B cell (primary cell): ENCODE results near the gene TSPY9.
"Not testable (repeated sequence)": the region's sequence is repeated elsewhere in the genome, so short reads cannot be mapped to it uniquely, and the experiment has no call there.

ENCODE experiments used
- EZH2 ChIP-seq: IDR thresholded peaks from 2 replicates; pipeline ENCODE4 v1.6.1; 2012; ENCODE audit warnings: borderline replicate concordance, low read depth, mild to moderate bottlenecking, moderate library complexity, low read length; ENCODE audit not compliant: insufficient read depth, poor library complexity, severe bottlenecking
- TF ChIP-seq, protein P1 (sequence below): fragments of 200-600 bp; IDR thresholded peaks from one replicate; pipeline ENCODE4 v1.8.0; 2022; ENCODE audit warnings: antibody characterized with exemption, mild to moderate bottlenecking

- TF ChIP-seq EZH2 = not testable (repeated sequence)
- TF ChIP-seq, protein P1, sequence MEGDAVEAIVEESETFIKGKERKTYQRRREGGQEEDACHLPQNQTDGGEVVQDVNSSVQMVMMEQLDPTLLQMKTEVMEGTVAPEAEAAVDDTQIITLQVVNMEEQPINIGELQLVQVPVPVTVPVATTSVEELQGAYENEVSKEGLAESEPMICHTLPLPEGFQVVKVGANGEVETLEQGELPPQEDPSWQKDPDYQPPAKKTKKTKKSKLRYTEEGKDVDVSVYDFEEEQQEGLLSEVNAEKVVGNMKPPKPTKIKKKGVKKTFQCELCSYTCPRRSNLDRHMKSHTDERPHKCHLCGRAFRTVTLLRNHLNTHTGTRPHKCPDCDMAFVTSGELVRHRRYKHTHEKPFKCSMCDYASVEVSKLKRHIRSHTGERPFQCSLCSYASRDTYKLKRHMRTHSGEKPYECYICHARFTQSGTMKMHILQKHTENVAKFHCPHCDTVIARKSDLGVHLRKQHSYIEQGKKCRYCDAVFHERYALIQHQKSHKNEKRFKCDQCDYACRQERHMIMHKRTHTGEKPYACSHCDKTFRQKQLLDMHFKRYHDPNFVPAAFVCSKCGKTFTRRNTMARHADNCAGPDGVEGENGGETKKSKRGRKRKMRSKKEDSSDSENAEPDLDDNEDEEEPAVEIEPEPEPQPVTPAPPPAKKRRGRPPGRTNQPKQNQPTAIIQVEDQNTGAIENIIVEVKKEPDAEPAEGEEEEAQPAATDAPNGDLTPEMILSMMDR = not testable (repeated sequence)
Measured at GRCh38 chrY:9516287-9516686, 29.2 kb downstream of the TSPY9 start.
